Kidney (tissue), 22 donors: ENCODE data around the gene C5orf63. TPM values are rescaled to one million over a fixed set of nuclear protein-coding genes. Genes with fewer than 3 reads are reported as not detected.
"Not testable (repeated sequence)": the region's sequence is repeated elsewhere in the genome, so short reads cannot be mapped to it uniquely, and the experiment has no call there.

Experiments
- DNase-seq, 5 donors: peaks; one replicate each; pipeline ENCODE4 v3.0.0-alpha.2; 2013 to 2020
- FAIRE-seq: peaks from 2 replicates; lab custom pipeline; 2012; peaks lifted over from hg19 to GRCh38; lab: Jason Lieb, UNC
- H3K27ac ChIP-seq, 2 donors: one replicate each; pipeline ENCODE4 v1.7.0; 2013; ENCODE audit warnings: low read depth in 2 of 2, low read length in 2 of 2, inconsistent platforms in 1 of 2
- H3K27me3 ChIP-seq: one replicate; pipeline ENCODE4 v1.7.1; 2013; ENCODE audit warnings: low read length, inconsistent platforms; ENCODE audit not compliant: control insufficient read depth, insufficient read depth
- H3K36me3 ChIP-seq, 3 donors: one replicate each; pipeline versions ENCODE4 v1.7.0 to v1.7.1; 2013; ENCODE audit warnings: low read length in 3 of 3, control low read depth in 1 of 3, inconsistent platforms in 1 of 3; ENCODE audit not compliant: insufficient read depth in 3 of 3, control insufficient read depth in 2 of 3
- H3K4me1 ChIP-seq, 3 donors: one replicate each; pipeline versions ENCODE4 v1.7.0 to v1.7.1; 2013; ENCODE audit warnings: low read length in 3 of 3, inconsistent platforms in 1 of 3, low read depth in 1 of 3; ENCODE audit not compliant: control insufficient read depth in 2 of 3, insufficient read depth in 2 of 3
- H3K4me3 ChIP-seq, 3 donors: one replicate each; pipeline versions ENCODE4 v1.7.0 to v1.8.1; 2013; ENCODE audit warnings: low read length in 3 of 3, control low read depth in 1 of 3, inconsistent platforms in 1 of 3
- H3K9ac ChIP-seq, 3 donors: one replicate each; pipeline versions ENCODE4 v1.7.0 to v1.7.1; 2013; ENCODE audit warnings: low read length in 3 of 3, control low read depth in 1 of 3, inconsistent platforms in 1 of 3
- H3K9me3 ChIP-seq, 3 donors: one replicate each; pipeline versions ENCODE4 v1.7.0 to v1.7.1; 2013; ENCODE audit warnings: low read length in 3 of 3, control low read depth in 1 of 3, inconsistent platforms in 1 of 3; ENCODE audit not compliant: control insufficient read depth in 2 of 3, insufficient read depth in 1 of 3
- CTCF ChIP-seq: IDR thresholded peaks from 3 replicates; pipeline ENCODE4 v1.5.1; 2012; ENCODE audit warnings: mild to moderate bottlenecking, moderate library complexity, borderline replicate concordance; ENCODE audit not compliant: insufficient read depth; ENCODE audit errors: extremely low read depth
- intact Hi-C: fragments of 100-400 bp; cut with DNase I; formaldehyde crosslinking; loops from one replicate; pipeline ENCODE4 v1.11.1; 2022
- long read RNA-seq, 10 donors: library from polyadenylated mRNA in 1 of 10; unstranded in 1 of 10; transcript quantifications; one replicate each; pipeline ENCODE4 v2.0.0 and lab custom pipeline, GENCODE V29; 2021 to 2026
- polyA plus RNA-seq: library from polyadenylated mRNA; stranded (reverse); fragments of 350-450 nt; fragmentation: Illumina TruSeq; extraction: RNeasy Lipid Tissue Mini Kit (QIAGEN cat#74804); gene quantifications from one replicate; pipeline ENCODE4 v1.2.3, GENCODE V29; 2014; ENCODE audit warnings: low read depth, low replicate concordance; ENCODE audit not compliant: insufficient read depth
- total RNA-seq: library from RNA; stranded (reverse); fragmentation: NEBNext Ultra II Directional; extraction: Animal tissue kit (Norgen Biotek cat#: 25700); gene quantifications from one replicate; pipeline ENCODE4 v1.2.1, GENCODE V29; 2021
- donor health status: control.
- donor health status: control.
- donor health status: control.
- donor health status: control.
- donor health status: control.
- donor health status: DM: yes; HTN: yes; CAD: no.
- donor health status: Normal renal cell carcinoma (clear cell type).

The C5orf63 gene
- total RNA-seq (8.5 TPM), polyA plus RNA-seq (5.8 TPM)
- long read RNA-seq, donor 1, full-length matches to known transcripts = 1 of 1 reads
- long read RNA-seq, donor 1, partial matches to known transcripts = 0 of 1 reads
- long read RNA-seq, donor 1, other reads (novel, unspliced or antisense) = 0 of 1 reads
- long read RNA-seq, donor 2, full-length matches to known transcripts = 3 of 3 reads
- long read RNA-seq, donor 2, partial matches to known transcripts = 0 of 3 reads
- long read RNA-seq, donor 2, other reads (novel, unspliced or antisense) = 0 of 3 reads
- long read RNA-seq, donor 3, full-length matches to known transcripts = 2 of 2 reads
- long read RNA-seq, donor 3, partial matches to known transcripts = 0 of 2 reads
- long read RNA-seq, donor 3, other reads (novel, unspliced or antisense) = 0 of 2 reads
- long read RNA-seq, donor 4 = 0 reads
- long read RNA-seq, donor 5 = 0 reads
- long read RNA-seq, donor 6, partial matches to known transcripts = 7 of 10 reads
- long read RNA-seq, donor 6, other reads (novel, unspliced or antisense) = 0 of 10 reads
- long read RNA-seq, donor 7, full-length matches to known transcripts = 3 of 12 reads
- long read RNA-seq, donor 7, partial matches to known transcripts = 3 of 12 reads
- long read RNA-seq, donor 7, other reads (novel, unspliced or antisense) = 6 of 12 reads
- long read RNA-seq, donor 8, full-length matches to known transcripts = 3 of 3 reads
- long read RNA-seq, donor 8, partial matches to known transcripts = 0 of 3 reads
- long read RNA-seq, donor 8, other reads (novel, unspliced or antisense) = 0 of 3 reads
- long read RNA-seq, donor 9 = 0 reads
- long read RNA-seq, donor 10, partial matches to known transcripts = 0 of 2 reads
- long read RNA-seq, donor 10, other reads (novel, unspliced or antisense) = 0 of 2 reads

- TF ChIP-seq CTCF = no peak
- Histone ChIP-seq H3K9me3 (no peaks in the 10 kb centered on the region), H3K4me3 (peak within 1 kb of the TSS; percentile 66 to 83 (median 68)), H3K9ac (peak within 1 kb of the TSS; percentile 22 to 71 (median 35)), H3K36me3 (no peaks in the 10 kb centered on the region), H3K27me3 (no peaks in the 10 kb centered on the region), H3K4me1 (no peaks in the 10 kb centered on the region), H3K27ac (peak within 1 kb of the TSS; percentile 5 to 23)
- FAIRE-seq (no peak), DNase-seq (peak; percentile 68 to 88 (median 75))
- intact Hi-C loops = no loop called here
Observed at GRCh38 chr5:127072861-127073846, at the start of gene C5orf63. TSS of gene C5orf63 (minus strand) at chr5:127073502. CDS start at chr5:127058995, 14,507 bp downstream.

GRCh38 chr5:127112347-127112864 lies 39.1 kb upstream of the C5orf63 start:
- DNase-seq (no peak), FAIRE-seq (no peak)
- H3K4me3 ChIP-seq = no peak overlapping the region
- no peak overlapping the region for H3K27ac ChIP-seq
- intact Hi-C loops = no loop called here
- H3K36me3 ChIP-seq = no peaks in the 10 kb centered on the region
- H3K9ac ChIP-seq = no peak overlapping the region
- no peaks in the 10 kb centered on the region for H3K27me3 ChIP-seq
- H3K9me3 ChIP-seq = no peaks in the 10 kb centered on the region
- no peaks in the 10 kb centered on the region for H3K4me1 ChIP-seq
- TF ChIP-seq CTCF = no peak

- DNase-seq (no peak), FAIRE-seq (no peak)
- no peaks in the 10 kb centered on the region for H3K36me3 ChIP-seq
- H3K27me3 ChIP-seq = no peaks in the 10 kb centered on the region
- intact Hi-C loops = no loop called here
- no peak for TF ChIP-seq CTCF
- no peaks in the 10 kb centered on the region for H3K4me1 ChIP-seq
- no peak overlapping the region for H3K27ac ChIP-seq
- no peak overlapping the region for H3K4me3 ChIP-seq
- H3K9ac ChIP-seq = no peak overlapping the region
- H3K9me3 ChIP-seq = no peaks in the 10 kb centered on the region
Observed at GRCh38 chr5:127111112-127111511, 37.8 kb upstream of the C5orf63 start.

- H3K4me1 ChIP-seq, H3K9ac ChIP-seq, DNase-seq, H3K36me3 ChIP-seq, FAIRE-seq, H3K4me3 ChIP-seq, H3K9me3 ChIP-seq, H3K27ac ChIP-seq, intact Hi-C loops, H3K27me3 ChIP-seq: not testable (repeated sequence)
Observed at GRCh38 chr5:127108624-127109260, 35.4 kb upstream of the C5orf63 start.
